Measurements from ENCODE around the gene CCT4.

CCT4 gene

DNA sequence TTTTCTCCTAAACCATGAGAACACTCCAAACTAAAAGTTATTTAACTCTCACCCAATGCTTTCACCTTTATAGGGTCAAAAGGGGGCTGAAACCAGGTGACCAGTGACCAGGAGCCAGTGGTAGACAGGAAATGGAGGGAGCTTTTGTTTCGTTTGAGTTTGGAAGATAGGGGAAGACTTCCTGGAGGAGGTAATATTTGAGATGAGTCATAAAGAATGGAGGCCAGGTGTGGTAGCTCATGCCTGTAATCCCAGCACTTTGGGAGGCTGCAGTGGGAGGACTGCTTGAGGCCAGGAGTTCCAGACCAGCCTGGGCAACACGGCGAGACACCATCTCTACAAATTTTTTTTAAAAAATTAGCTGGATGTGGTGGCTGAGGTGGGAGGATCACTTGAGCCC lies 43.1 kb downstream of the CCT4 start:
- DNase-seq (ENCODE audit: low read depth, low spot score), result no peak
- ChIA-PET POLR2A (no interaction called here), CTCF (no interaction called here)
- TF ChIP-seq, protein P1, sequence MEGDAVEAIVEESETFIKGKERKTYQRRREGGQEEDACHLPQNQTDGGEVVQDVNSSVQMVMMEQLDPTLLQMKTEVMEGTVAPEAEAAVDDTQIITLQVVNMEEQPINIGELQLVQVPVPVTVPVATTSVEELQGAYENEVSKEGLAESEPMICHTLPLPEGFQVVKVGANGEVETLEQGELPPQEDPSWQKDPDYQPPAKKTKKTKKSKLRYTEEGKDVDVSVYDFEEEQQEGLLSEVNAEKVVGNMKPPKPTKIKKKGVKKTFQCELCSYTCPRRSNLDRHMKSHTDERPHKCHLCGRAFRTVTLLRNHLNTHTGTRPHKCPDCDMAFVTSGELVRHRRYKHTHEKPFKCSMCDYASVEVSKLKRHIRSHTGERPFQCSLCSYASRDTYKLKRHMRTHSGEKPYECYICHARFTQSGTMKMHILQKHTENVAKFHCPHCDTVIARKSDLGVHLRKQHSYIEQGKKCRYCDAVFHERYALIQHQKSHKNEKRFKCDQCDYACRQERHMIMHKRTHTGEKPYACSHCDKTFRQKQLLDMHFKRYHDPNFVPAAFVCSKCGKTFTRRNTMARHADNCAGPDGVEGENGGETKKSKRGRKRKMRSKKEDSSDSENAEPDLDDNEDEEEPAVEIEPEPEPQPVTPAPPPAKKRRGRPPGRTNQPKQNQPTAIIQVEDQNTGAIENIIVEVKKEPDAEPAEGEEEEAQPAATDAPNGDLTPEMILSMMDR (IDR thresholded peaks at IDR 0.05; ENCODE audit: insufficient read depth, low read length, missing control alignments), result no peak
- H3K4me3 ChIP-seq (ENCODE audit: low read depth, low read length), result no peak overlapping the region

DNA sequence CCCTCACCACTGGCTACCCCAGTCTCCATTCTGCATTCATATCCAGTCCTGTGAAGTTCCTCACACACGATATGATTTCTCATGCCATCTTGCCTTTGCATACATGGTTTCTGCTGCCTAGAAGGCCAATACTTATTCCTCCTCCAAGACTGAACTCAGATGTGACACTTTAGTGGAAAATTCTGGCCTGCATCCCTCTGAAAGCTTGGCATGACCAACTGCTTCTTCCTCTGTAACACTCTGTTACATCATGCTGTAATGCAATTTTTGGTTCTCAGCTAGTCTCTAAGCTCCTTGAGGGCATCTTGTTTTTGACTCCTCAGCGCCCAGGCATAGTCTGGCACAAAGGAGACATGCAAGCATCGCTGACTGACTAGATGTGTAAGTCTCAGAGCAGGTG lies 47.2 kb downstream of the CCT4 start:
- no peak overlapping the region for H3K4me3 ChIP-seq (ENCODE audit: low read depth, low read length)
- DNase-seq (ENCODE audit: low read depth, low spot score), result no peak
- ChIA-PET POLR2A (no interaction called here), CTCF (interaction anchor here (0.6 kb wide), 1 partner anchor 71 kb away, joined by 4 read pairs; no protein-coding TSS in a partner anchor)
- TF ChIP-seq, protein P1 (IDR thresholded peaks at IDR 0.05; ENCODE audit: insufficient read depth, low read length, missing control alignments), result no peak

DNA sequence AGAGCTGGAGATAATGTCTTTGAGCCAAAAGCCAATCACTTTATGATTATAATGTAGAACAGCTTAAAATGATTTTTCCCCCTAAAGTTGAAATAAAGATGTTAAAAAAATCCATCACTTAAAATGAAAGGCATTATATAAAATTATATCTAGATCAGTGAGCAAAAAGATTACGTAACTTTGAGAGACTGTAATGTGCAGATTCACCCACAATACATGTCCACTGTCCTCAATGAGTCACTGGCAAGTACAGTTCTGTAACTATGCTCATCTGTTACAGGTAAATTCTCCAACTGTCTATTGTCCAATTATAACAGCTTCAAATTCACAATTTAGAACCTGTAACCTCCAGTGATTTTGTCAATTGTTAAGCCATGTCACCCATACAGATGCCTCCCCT lies 53.6 kb downstream of the CCT4 start:
- no peak overlapping the region for H3K4me3 ChIP-seq (ENCODE audit: low read depth, low read length)
- ChIA-PET CTCF (no interaction called here), POLR2A (no interaction called here)
- DNase-seq (ENCODE audit: low read depth, low spot score), result no peak
- TF ChIP-seq, protein P1 (IDR thresholded peaks at IDR 0.05; ENCODE audit: insufficient read depth, low read length, missing control alignments), result no peak

DNA sequence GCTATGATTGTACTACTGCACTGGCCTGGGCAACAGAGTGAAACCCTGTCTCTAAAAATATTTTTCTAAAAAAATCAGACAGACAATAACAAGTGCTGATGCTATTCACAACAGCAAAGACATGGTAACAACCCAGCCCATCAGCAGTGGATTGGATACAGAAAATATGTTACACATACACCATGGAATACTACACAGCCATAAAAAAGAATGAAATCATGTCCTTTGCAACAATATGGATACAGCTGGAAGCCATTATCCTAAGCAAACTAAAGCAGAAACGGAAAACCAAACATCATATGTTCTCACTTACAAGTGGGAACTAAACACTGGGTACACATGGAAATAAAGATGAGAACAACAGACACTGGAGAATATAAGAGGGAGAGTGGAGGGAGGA lies 54.5 kb downstream of the CCT4 start:
- DNase-seq (ENCODE audit: low read depth, low spot score), result no peak
- ChIA-PET POLR2A (no interaction called here), CTCF (no interaction called here)
- TF ChIP-seq, protein P1 (IDR thresholded peaks at IDR 0.05; ENCODE audit: insufficient read depth, low read length, missing control alignments), result no peak
- H3K4me3 ChIP-seq (ENCODE audit: low read depth, low read length), result no peak overlapping the region

DNA sequence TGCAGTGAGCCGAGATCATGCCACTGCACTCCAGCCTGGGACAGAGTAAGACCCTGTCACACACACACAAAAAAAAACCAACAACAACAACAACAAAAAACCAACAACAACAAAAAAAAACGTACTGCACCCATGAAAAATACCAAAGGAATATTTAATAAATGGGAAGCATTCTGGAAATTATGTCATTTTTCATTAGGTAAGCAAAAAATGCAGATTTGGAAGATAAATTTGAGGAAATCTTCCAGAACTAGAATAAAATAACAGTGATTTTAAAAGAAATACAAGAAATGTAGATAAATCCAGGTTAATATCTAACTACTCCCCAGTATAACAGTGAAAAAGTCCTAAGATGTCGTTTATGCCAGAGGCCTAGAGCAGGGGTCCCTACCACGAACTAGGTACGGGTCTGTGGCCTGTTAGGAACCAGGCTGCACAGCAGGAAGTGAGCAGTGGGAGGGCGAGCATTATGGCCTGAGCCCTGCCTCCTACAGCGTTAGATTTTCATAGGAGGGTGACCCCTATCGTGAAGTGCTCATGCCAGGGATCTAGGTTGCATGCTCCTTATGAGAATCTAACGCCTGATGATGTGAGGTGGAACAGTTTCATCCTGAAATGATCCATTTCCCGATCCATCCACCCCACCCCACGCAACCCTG lies 56.1 kb downstream of the CCT4 start:
- ChIA-PET POLR2A (no interaction called here), CTCF (no interaction called here)

DNA sequence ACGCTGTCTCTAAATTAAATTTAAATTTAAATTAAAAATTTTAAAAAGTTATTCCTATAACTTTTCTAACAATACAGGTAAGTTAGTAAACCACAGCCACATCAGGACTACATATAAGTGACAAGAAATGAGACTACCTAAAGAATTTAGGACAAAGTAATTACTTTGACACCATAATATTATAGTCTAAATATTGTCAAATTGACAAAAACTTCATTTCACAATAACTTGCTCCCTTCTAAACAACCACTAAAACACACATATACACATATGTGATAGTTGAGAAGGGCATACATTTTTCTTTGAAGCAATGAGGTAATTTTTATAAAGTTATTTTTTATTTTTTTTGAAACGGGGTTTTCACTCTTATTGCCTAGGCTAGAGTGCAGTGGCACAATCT lies 66.2 kb downstream of the CCT4 start:
- CTCF ChIA-PET, result no interaction called here
- TF ChIP-seq, protein P1 (IDR thresholded peaks at IDR 0.05; ENCODE audit: insufficient read depth, low read length, missing control alignments), result no peak
- POLR2A ChIA-PET, result no interaction called here

More for the DNA sequence above, 56.1 kb downstream of the CCT4 start:
- no peak overlapping the region for H3K4me3 ChIP-seq (ENCODE audit: low read depth, low read length)
- TF ChIP-seq, protein P1 (IDR thresholded peaks at IDR 0.05; ENCODE audit: insufficient read depth, low read length, missing control alignments), result no peak
- no peak for DNase-seq (ENCODE audit: low read depth, low spot score)

More for the DNA sequence above, 66.2 kb downstream of the CCT4 start:
- no peak for DNase-seq (ENCODE audit: low read depth, low spot score)
- no peak overlapping the region for H3K4me3 ChIP-seq (ENCODE audit: low read depth, low read length)

Measured in AG04449 (cell line).